GM12878 (cell line): ENCODE measurements around the gene ADAMTS3. TPM values are rescaled to one million over a fixed set of nuclear protein-coding genes. Genes with fewer than 3 reads are reported as not detected.

Experiments
- ATAC-seq: fragments of 200-7000 bp; cut with Tn5 transposase; 3 replicates; pipeline ENCODE4 v1.9.1; 2020; ENCODE audit warnings: mild to moderate bottlenecking, moderate library complexity
- BruUV-seq: library from RNA; stranded (reverse); fragments of 400-500 nt; replicated peaks from 2 replicates; lab custom pipeline; 2021; lab: Mats Ljungman, UMichigan
- CTCF ChIA-PET: fragments of 300-600 bp; sonication (Branson Sonifier 250); formaldehyde crosslinking; extraction: SDS; loops from one replicate; lab custom pipeline; 2021; ENCODE audit warnings: inconsistent platforms; lab: Yijun Ruan, JAX
- POLR2A ChIA-PET: fragments of 350-600 bp; formaldehyde crosslinking; extraction: SDS; loops from one replicate; lab custom pipeline; 2021; ENCODE audit warnings: inconsistent platforms; lab: Charles Lee
- RAD21 ChIA-PET: fragments of 300-600 bp; sonication (Branson Sonifier 250); formaldehyde crosslinking; loops from one replicate; lab custom pipeline; 2023; ENCODE audit warnings: antibody characterized with exemption; ENCODE audit not compliant: unreplicated experiment; lab: Charles Lee
- SMC1A ChIA-PET: fragments of 300-600 bp; sonication (Branson Sonifier 250); formaldehyde crosslinking; loops from one replicate; lab custom pipeline; 2023; ENCODE audit not compliant: unreplicated experiment, uncharacterized antibody; lab: Charles Lee
- DNase-seq: peaks from one replicate; pipeline ENCODE4 v3.0.0-alpha.2; 2011; ENCODE audit warnings: low read depth, low spot score
- FAIRE-seq: peaks from 3 replicates; lab custom pipeline; 2011; peaks lifted over from hg19 to GRCh38; lab: Jason Lieb, UNC
- H2AFZ ChIP-seq: 2 replicates; pipeline ENCODE4 v1.6.0; 2011; ENCODE audit warnings: low read depth, low read length, control low read depth; ENCODE audit not compliant: control insufficient read depth
- H3K27ac ChIP-seq: 2 replicates; pipeline ENCODE4 v1.5.1; 2011; ENCODE audit warnings: control low read depth; ENCODE audit not compliant: control insufficient read depth, insufficient read depth
- H3K27me3 ChIP-seq, 2 experiments: replicated peaks in 1 of 2; 2 replicates each; pipeline versions ENCODE4 v1.6.0 to v1.6.1; 2011; ENCODE audit warnings: low read length in 1 of 2; ENCODE audit not compliant: control insufficient read depth in 2 of 2, insufficient read depth in 2 of 2
- H3K36me3 ChIP-seq, 2 experiments: 2 replicates each; pipeline ENCODE4 v1.5.1; 2011; ENCODE audit warnings: low read length in 1 of 2; ENCODE audit not compliant: control insufficient read depth in 2 of 2, insufficient read depth in 2 of 2
- H3K4me1 ChIP-seq: 2 replicates; pipeline ENCODE4 v1.6.1; 2011; ENCODE audit warnings: mild to moderate bottlenecking, low read length, moderate library complexity, mixed read lengths; ENCODE audit not compliant: control insufficient read depth, insufficient read depth
- H3K4me2 ChIP-seq: 2 replicates; pipeline ENCODE4 v1.6.0; 2011; ENCODE audit warnings: control low read depth; ENCODE audit not compliant: control insufficient read depth, insufficient read depth
- H3K4me3 ChIP-seq: fragments of 200-600 bp; sonication (generic); 2 replicates; pipeline ENCODE4 v1.5.1; 2016
- H3K79me2 ChIP-seq: 2 replicates; pipeline ENCODE4 v1.6.0; 2011; ENCODE audit warnings: low read length; ENCODE audit not compliant: control insufficient read depth, insufficient read depth
- H3K9ac ChIP-seq: 2 replicates; pipeline ENCODE4 v1.8.0; 2011; ENCODE audit warnings: low read length, control low read depth, mixed read lengths; ENCODE audit not compliant: control insufficient read depth, insufficient read depth
- H3K9me3 ChIP-seq: replicated peaks from 3 replicates; pipeline ENCODE4 v1.5.1; 2011; ENCODE audit warnings: mild to moderate bottlenecking, low read length; ENCODE audit not compliant: control insufficient read depth, insufficient read depth
- H4K20me1 ChIP-seq: 2 replicates; pipeline ENCODE4 v1.6.0; 2011; ENCODE audit not compliant: control insufficient read depth, insufficient read depth
- BHLHE40 ChIP-seq, 2 experiments: fragments of 450-650 bp in 1 of 2; IDR thresholded peaks; 2 replicates each; pipeline ENCODE4 v1.6.1; 2011 to 2017; ENCODE audit warnings: low read depth in 2 of 2, borderline replicate concordance in 1 of 2, improper control_type of control experiment in 1 of 2, low read length in 1 of 2, mild to moderate bottlenecking in 1 of 2
- BRCA1 ChIP-seq: IDR thresholded peaks from 2 replicates; pipeline ENCODE4 v1.6.1; 2011; ENCODE audit warnings: low read depth, low read length, improper control_type of control experiment
- CBX5 ChIP-seq: sonication (generic); IDR thresholded peaks from 2 replicates; pipeline ENCODE4 v1.6.1; 2016; ENCODE audit warnings: low read depth, moderate library complexity, mild to moderate bottlenecking, inconsistent platforms
- HDAC2 ChIP-seq: fragments of 200-600 bp; sonication (generic); IDR thresholded peaks from 2 replicates; pipeline ENCODE4 v1.6.1; 2017
- HDGF ChIP-seq: fragments of 450-650 bp; IDR thresholded peaks from 2 replicates; pipeline ENCODE4 v1.6.1; 2016; ENCODE audit warnings: antibody characterized with exemption
- KLF5 ChIP-seq: fragments of 450-650 bp; IDR thresholded peaks from 2 replicates; pipeline ENCODE4 v1.6.1; 2014; ENCODE audit warnings: mild to moderate bottlenecking; ENCODE audit not compliant: partially characterized antibody
- LARP7 ChIP-seq: fragments of 450-650 bp; IDR thresholded peaks from 2 replicates; pipeline ENCODE4 v1.6.1; 2017; ENCODE audit warnings: mild to moderate bottlenecking
- NR2F1 ChIP-seq: fragments of 450-650 bp; conservative IDR thresholded peaks from 2 replicates; pipeline ENCODE4 v1.6.1; 2017; ENCODE audit warnings: mild to moderate bottlenecking
- RBBP5 ChIP-seq: fragments of 200-600 bp; sonication (generic); conservative IDR thresholded peaks from 2 replicates; pipeline ENCODE4 v1.6.1; 2016
- SIN3A ChIP-seq: IDR thresholded peaks from 2 replicates; pipeline ENCODE4 v1.6.1; 2012; ENCODE audit warnings: low read depth, low read length, improper control_type of control experiment
- SREBF2 ChIP-seq: IDR thresholded peaks from 2 replicates; pipeline ENCODE4 v1.6.1; 2012; ENCODE audit warnings: mild to moderate bottlenecking, low read length
- ZNF24 ChIP-seq: fragments of 450-650 bp; IDR thresholded peaks from 2 replicates; pipeline ENCODE4 v1.6.1; 2017; ENCODE audit warnings: antibody characterized with exemption, mild to moderate bottlenecking
- WGBS: methylation state at CpG from one replicate; pipeline ENCODE4 v1.1.6; 2016; ENCODE audit warnings: low lambda C conversion rate; ENCODE audit not compliant: insufficient replicate concordance, insufficient coverage; ENCODE audit errors: missing lambda C conversion rate; 5-methylcytosine and 5-hydroxymethylcytosine counted together
- in situ Hi-C: fragments of 300-500 bp; cut with MboI; formaldehyde crosslinking; loops from 9 replicates; pipeline ENCODE4 v1.14.3; 2018; ENCODE audit warnings: mixed read lengths
- intact Hi-C: fragments of 100-400 bp; cut with micrococcal nuclease; formaldehyde crosslinking; loops from one replicate; pipeline ENCODE4 v1.14.2; 2022; ENCODE audit not compliant: unreplicated experiment
- polyA plus RNA-seq, 11 experiments: library from polyadenylated mRNA; depleted of rRNA in 4 of 11; unstranded in 6 of 11; stranded (reverse) in 5 of 11; fragments of >200 nt; fragmentation: Nextera tagmentation in 4 of 11; fragmentation: Illumina TruSeq in 1 of 11; extraction: Ambion mirVana in 4 of 11; extraction: Trizol in 1 of 11; gene quantifications; 1 replicate in 1 of 11; 2 replicates in 10 of 11; pipeline versions ENCODE4 v1.2.1 to v1.2.3, GENCODE V29; 2011 to 2016; ENCODE audit warnings: inconsistent platforms in 2 of 11, missing spikeins in 2 of 11, low read depth in 1 of 11
- total RNA-seq, 4 experiments: library from RNA; depleted of rRNA in 3 of 4; stranded (reverse); fragments of >200 nt in 3 of 4; fragmentation: Illumina TruSeq in 1 of 4; extraction: Trizol in 1 of 4; gene quantifications; 2 replicates each; pipeline versions ENCODE4 v1.2.1 to v1.2.3, GENCODE V29; 2013 to 2021
- TF ChIP-seq, protein P1 (sequence below): fragments of 450-650 bp; conservative IDR thresholded peaks from 2 replicates; pipeline ENCODE4 v1.6.1; 2017; ENCODE audit warnings: mild to moderate bottlenecking, moderate library complexity
- TF ChIP-seq, protein P2 (sequence below): fragments of 450-650 bp; IDR thresholded peaks from 2 replicates; pipeline ENCODE4 v1.6.1; 2016; ENCODE audit warnings: mild to moderate bottlenecking, moderate library complexity, borderline replicate concordance
- TF ChIP-seq, protein P3 (sequence below): fragments of 450-650 bp; IDR thresholded peaks from 2 replicates; pipeline ENCODE4 v1.6.1; 2017; ENCODE audit warnings: mild to moderate bottlenecking, low read depth, inconsistent platforms; ENCODE audit not compliant: poor library complexity, severe bottlenecking
- TF ChIP-seq, protein P4 (sequence below): fragments of 450-650 bp; IDR thresholded peaks from 2 replicates; pipeline ENCODE4 v1.6.1; 2017; ENCODE audit warnings: mild to moderate bottlenecking

The ADAMTS3 gene
- total and polyA plus RNA-seq, 10 of the 15 experiments (the other 5 are each of a cell fraction or from before 2014, with no cell fraction given) = under 0.01 to 0.07 (median 0.02) TPM; not detected in 6

DNA sequence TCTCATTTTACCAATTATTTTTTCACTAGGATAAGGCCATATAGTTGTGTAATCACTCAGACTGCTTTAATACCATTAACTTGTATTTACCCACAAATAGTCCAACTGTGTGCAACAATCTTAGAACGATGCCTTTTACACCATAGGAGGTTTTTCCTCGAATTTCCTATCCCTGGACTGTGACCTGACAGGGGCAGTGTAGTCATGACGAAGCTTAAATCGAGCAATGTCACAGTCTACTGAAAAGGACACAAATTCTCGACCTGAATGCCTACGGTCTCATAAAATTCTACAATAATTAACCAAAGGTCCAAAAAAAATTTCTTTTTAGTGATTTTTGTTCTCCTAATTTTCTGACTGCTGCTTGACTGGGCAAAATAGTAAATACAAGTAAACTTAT is 208.9 kb downstream of the ADAMTS3 start:
- Histone ChIP-seq H4K20me1 (no peaks in the 10 kb centered on the region), H3K4me1 (no peaks in the 10 kb centered on the region), H3K27ac (no peak overlapping the region), H3K9me3 (no peaks in the 10 kb centered on the region), H3K79me2 (no peaks in the 10 kb centered on the region), H2AFZ (no peak overlapping the region), H3K36me3 (no peaks in the 10 kb centered on the region), H3K27me3 (no peaks in the 10 kb centered on the region), H3K4me2 (no peak overlapping the region), H3K4me3 (no peak overlapping the region), H3K9ac (no peak overlapping the region)
- intact Hi-C loops = no loop called here
- in situ Hi-C loops = no loop called here
- ATAC-seq (no peak), FAIRE-seq (no peak), DNase-seq (no peak)
- CTCF ChIA-PET = no interaction called here
- POLR2A ChIA-PET = no interaction called here
- RAD21 ChIA-PET = no interaction called here
- SMC1A ChIA-PET = no interaction called here
- BruUV-seq = no TSS peak
- WGBS = 5% methylated on average over 6 of the region's 6 CpGs
- TF ChIP-seq, protein P1, sequence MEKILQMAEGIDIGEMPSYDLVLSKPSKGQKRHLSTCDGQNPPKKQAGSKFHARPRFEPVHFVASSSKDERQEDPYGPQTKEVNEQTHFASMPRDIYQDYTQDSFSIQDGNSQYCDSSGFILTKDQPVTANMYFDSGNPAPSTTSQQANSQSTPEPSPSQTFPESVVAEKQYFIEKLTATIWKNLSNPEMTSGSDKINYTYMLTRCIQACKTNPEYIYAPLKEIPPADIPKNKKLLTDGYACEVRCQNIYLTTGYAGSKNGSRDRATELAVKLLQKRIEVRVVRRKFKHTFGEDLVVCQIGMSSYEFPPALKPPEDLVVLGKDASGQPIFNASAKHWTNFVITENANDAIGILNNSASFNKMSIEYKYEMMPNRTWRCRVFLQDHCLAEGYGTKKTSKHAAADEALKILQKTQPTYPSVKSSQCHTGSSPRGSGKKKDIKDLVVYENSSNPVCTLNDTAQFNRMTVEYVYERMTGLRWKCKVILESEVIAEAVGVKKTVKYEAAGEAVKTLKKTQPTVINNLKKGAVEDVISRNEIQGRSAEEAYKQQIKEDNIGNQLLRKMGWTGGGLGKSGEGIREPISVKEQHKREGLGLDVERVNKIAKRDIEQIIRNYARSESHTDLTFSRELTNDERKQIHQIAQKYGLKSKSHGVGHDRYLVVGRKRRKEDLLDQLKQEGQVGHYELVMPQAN = no peak
- no peak for TF ChIP-seq NR2F1
- TF ChIP-seq BRCA1 = no peak
- TF ChIP-seq, protein P2, sequence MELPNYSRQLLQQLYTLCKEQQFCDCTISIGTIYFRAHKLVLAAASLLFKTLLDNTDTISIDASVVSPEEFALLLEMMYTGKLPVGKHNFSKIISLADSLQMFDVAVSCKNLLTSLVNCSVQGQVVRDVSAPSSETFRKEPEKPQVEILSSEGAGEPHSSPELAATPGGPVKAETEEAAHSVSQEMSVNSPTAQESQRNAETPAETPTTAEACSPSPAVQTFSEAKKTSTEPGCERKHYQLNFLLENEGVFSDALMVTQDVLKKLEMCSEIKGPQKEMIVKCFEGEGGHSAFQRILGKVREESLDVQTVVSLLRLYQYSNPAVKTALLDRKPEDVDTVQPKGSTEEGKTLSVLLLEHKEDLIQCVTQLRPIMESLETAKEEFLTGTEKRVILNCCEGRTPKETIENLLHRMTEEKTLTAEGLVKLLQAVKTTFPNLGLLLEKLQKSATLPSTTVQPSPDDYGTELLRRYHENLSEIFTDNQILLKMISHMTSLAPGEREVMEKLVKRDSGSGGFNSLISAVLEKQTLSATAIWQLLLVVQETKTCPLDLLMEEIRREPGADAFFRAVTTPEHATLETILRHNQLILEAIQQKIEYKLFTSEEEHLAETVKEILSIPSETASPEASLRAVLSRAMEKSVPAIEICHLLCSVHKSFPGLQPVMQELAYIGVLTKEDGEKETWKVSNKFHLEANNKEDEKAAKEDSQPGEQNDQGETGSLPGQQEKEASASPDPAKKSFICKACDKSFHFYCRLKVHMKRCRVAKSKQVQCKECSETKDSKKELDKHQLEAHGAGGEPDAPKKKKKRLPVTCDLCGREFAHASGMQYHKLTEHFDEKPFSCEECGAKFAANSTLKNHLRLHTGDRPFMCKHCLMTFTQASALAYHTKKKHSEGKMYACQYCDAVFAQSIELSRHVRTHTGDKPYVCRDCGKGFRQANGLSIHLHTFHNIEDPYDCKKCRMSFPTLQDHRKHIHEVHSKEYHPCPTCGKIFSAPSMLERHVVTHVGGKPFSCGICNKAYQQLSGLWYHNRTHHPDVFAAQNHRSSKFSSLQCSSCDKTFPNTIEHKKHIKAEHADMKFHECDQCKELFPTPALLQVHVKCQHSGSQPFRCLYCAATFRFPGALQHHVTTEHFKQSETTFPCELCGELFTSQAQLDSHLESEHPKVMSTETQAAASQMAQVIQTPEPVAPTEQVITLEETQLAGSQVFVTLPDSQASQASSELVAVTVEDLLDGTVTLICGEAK = no peak
- TF ChIP-seq LARP7 = no peak
- TF ChIP-seq, protein P3, sequence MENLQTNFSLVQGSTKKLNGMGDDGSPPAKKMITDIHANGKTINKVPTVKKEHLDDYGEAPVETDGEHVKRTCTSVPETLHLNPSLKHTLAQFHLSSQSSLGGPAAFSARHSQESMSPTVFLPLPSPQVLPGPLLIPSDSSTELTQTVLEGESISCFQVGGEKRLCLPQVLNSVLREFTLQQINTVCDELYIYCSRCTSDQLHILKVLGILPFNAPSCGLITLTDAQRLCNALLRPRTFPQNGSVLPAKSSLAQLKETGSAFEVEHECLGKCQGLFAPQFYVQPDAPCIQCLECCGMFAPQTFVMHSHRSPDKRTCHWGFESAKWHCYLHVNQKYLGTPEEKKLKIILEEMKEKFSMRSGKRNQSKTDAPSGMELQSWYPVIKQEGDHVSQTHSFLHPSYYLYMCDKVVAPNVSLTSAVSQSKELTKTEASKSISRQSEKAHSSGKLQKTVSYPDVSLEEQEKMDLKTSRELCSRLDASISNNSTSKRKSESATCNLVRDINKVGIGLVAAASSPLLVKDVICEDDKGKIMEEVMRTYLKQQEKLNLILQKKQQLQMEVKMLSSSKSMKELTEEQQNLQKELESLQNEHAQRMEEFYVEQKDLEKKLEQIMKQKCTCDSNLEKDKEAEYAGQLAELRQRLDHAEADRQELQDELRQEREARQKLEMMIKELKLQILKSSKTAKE = no peak
- TF ChIP-seq RBBP5 = no peak
- TF ChIP-seq, protein P4, sequence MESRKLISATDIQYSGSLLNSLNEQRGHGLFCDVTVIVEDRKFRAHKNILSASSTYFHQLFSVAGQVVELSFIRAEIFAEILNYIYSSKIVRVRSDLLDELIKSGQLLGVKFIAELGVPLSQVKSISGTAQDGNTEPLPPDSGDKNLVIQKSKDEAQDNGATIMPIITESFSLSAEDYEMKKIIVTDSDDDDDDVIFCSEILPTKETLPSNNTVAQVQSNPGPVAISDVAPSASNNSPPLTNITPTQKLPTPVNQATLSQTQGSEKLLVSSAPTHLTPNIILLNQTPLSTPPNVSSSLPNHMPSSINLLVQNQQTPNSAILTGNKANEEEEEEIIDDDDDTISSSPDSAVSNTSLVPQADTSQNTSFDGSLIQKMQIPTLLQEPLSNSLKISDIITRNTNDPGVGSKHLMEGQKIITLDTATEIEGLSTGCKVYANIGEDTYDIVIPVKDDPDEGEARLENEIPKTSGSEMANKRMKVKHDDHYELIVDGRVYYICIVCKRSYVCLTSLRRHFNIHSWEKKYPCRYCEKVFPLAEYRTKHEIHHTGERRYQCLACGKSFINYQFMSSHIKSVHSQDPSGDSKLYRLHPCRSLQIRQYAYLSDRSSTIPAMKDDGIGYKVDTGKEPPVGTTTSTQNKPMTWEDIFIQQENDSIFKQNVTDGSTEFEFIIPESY = no peak
- no peak for TF ChIP-seq ZNF24
- TF ChIP-seq SREBF2 = no peak
- no peak for TF ChIP-seq HDAC2
- TF ChIP-seq KLF5 = no peak
- no peak for TF ChIP-seq CBX5
- no peak for TF ChIP-seq SIN3A
- no peak for TF ChIP-seq BHLHE40 (IDR thresholded peaks at IDR 0.05; ENCODE audit: borderline replicate concordance in 1 of 2, low read depth in 2 of 2, low read length in 1 of 2)
- TF ChIP-seq HDGF = no peak
